OCI-LY3 (cell line): ENCODE measurements around the gene GNE.
"Not testable (repeated sequence)": the region's sequence is repeated elsewhere in the genome, so short reads cannot be mapped to it uniquely, and the experiment has no call there.

Experiments used
- H2AFZ ChIP-seq: fragments of 200-600, 300-600 bp; shearing (Covaris generic); 2 replicates; pipeline ENCODE4 v1.6.0; 2014; ENCODE audit warnings: antibody characterized with exemption, low read depth, low read length
- H3K27ac ChIP-seq: fragments of 200-600, 300-600 bp; sonication (generic); 2 replicates; pipeline ENCODE4 v1.5.1; 2014; ENCODE audit warnings: mild to moderate bottlenecking, low read length, moderate library complexity, mixed read lengths
- H3K27me3 ChIP-seq: fragments of 200-600, 300-600 bp; sonication (generic); 2 replicates; pipeline ENCODE4 v1.6.1; 2014; ENCODE audit warnings: low read depth, low read length, mixed read lengths
- H3K36me3 ChIP-seq: fragments of 200-600, 300-600 bp; sonication (generic); replicated peaks from 2 replicates; pipeline ENCODE3; 2014; ENCODE audit warnings: low read depth, low read length, mixed read lengths
- H3K4me1 ChIP-seq: fragments of 300-600, 200-600 bp; sonication (generic); 2 replicates; pipeline ENCODE4 v1.6.1; 2014; ENCODE audit warnings: low read length, mixed read lengths
- H3K4me2 ChIP-seq: fragments of 200-600, 300-600 bp; sonication (generic); 2 replicates; pipeline ENCODE4 v1.6.1; 2014; ENCODE audit warnings: low read length, mixed read lengths
- H3K4me3 ChIP-seq: fragments of 300-600, 200-600 bp; sonication (generic); 2 replicates; pipeline ENCODE4 v1.5.1; 2014; ENCODE audit warnings: antibody characterized with exemption, mild to moderate bottlenecking, low read length, moderate library complexity
- H3K79me2 ChIP-seq: fragments of 300-600, 200-600 bp; shearing (Covaris generic); 2 replicates; pipeline ENCODE4 v1.6.1; 2014; ENCODE audit warnings: mild to moderate bottlenecking, low read length, mixed read lengths
- H3K9ac ChIP-seq: fragments of 300-600, 200-600 bp; shearing (Covaris generic); 2 replicates; pipeline ENCODE4 v1.6.0; 2014; ENCODE audit warnings: mild to moderate bottlenecking, low read length, moderate library complexity
- H3K9me3 ChIP-seq: fragments of 200-600, 300-600 bp; shearing (Covaris generic); 2 replicates; pipeline ENCODE4 v1.6.1; 2014; ENCODE audit warnings: low read length, mixed read lengths; ENCODE audit not compliant: insufficient read depth
- H4K20me1 ChIP-seq: fragments of 200-600, 300-600 bp; sonication (generic); 2 replicates; pipeline ENCODE4 v1.6.1; 2016; ENCODE audit warnings: low read length, mixed read lengths; ENCODE audit not compliant: insufficient read depth
- CTCF ChIP-seq: fragments of 200-600, 300-600 bp; sonication (generic); IDR thresholded peaks from 2 replicates; pipeline ENCODE4 v1.5.1; 2014; ENCODE audit warnings: antibody characterized with exemption, low read length, low read depth
- EZH2phosphoT487 ChIP-seq: fragments of 200-600 bp; shearing (Covaris generic); IDR thresholded peaks from 2 replicates; pipeline ENCODE4 v1.6.1; 2018; ENCODE audit warnings: antibody characterized with exemption, mixed run types, low read depth

Gene GNE

DNA sequence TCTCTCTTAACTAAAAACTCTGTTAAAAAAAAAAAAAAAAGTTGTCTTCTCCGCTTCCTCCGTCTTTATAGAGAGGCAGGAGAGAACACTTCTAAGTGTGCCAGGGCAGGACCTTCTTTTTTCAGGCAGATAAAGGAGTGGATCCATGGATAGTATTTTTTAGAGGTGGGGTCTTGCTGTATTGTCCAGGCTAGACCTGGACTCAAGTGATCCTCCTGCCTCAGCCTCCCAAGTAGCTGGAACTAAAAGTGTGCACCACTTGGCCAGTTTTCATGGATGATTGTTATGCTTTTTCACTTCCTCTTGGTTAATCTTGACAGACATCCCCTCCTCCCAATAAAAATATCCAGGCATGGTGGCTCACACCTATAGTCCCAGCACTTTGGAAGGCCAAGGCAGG lies 20.0 kb upstream of the GNE start:
- Histone ChIP-seq H3K27me3 (no peaks in the 10 kb centered on the region), H3K4me2 (no peak overlapping the region), H2AFZ (no peak overlapping the region), H3K36me3 (no peaks in the 10 kb centered on the region), H4K20me1 (no peaks in the 10 kb centered on the region; the same call in 1 of the 2 replicates), H3K9ac (no peak overlapping the region), H3K27ac (no peak overlapping the region), H3K4me1 (peaks cover 11% of the 10 kb centered on the region; the same call in 1 of the 2 replicates), H3K79me2 (no peaks in the 10 kb centered on the region), H3K9me3 (no peaks in the 10 kb centered on the region), H3K4me3 (no peak overlapping the region)
- TF ChIP-seq EZH2phosphoT487 (no peak), CTCF (no peak)

GRCh38 chr9:36276781-36277181 lies 18.5 kb upstream of the GNE start:
- H3K36me3 ChIP-seq: no peaks in the 10 kb centered on the region

GRCh38 chr9:36276254-36276653 lies 18.0 kb upstream of the GNE start:
- Histone ChIP-seq H3K4me3 (no peak overlapping the region), H3K36me3 (no peaks in the 10 kb centered on the region), H3K4me1 (peaks cover 11% of the 10 kb centered on the region; the same call in 1 of the 2 replicates), H3K27ac (no peak overlapping the region), H2AFZ (0 out of 2 replicates have a peak overlapping the region, but pooled peaks have one; percentile 62), H3K9ac (no peak overlapping the region), H3K9me3 (no peaks in the 10 kb centered on the region), H3K27me3 (no peaks in the 10 kb centered on the region), H3K79me2 (no peaks in the 10 kb centered on the region), H3K4me2 (peak overlapping the region; percentile 27), H4K20me1 (no peaks in the 10 kb centered on the region)
- no peak for TF ChIP-seq EZH2phosphoT487

More at GRCh38 chr9:36276781-36277181, 18.5 kb upstream of the GNE start:
- H4K20me1 ChIP-seq: no peaks in the 10 kb centered on the region
- H3K27ac ChIP-seq: no peak overlapping the region
- H3K9me3 ChIP-seq: no peaks in the 10 kb centered on the region
- H2AFZ ChIP-seq: peak overlapping the region; percentile 62
- H3K9ac ChIP-seq: no peak overlapping the region
- no peak for TF ChIP-seq CTCF
- TF ChIP-seq EZH2phosphoT487: no peak
- peak overlapping the region; percentile 27 for H3K4me2 ChIP-seq
- no peaks in the 10 kb centered on the region for H3K27me3 ChIP-seq
- H3K79me2 ChIP-seq: no peaks in the 10 kb centered on the region
- 0 out of 2 replicates have a peak overlapping the region, but pooled peaks have one; percentile 17 for H3K4me3 ChIP-seq
- H3K4me1 ChIP-seq: peaks cover 11% of the 10 kb centered on the region; the same call in 1 of the 2 replicates

- no peaks in the 10 kb centered on the region for H3K9me3 ChIP-seq
- no peak overlapping the region for H3K4me3 ChIP-seq
- no peak overlapping the region for H3K4me2 ChIP-seq
- TF ChIP-seq CTCF (no peak), EZH2phosphoT487 (no peak)
- H3K9ac ChIP-seq: no peak overlapping the region
- no peaks in the 10 kb centered on the region for H4K20me1 ChIP-seq
- no peaks in the 10 kb centered on the region for H3K79me2 ChIP-seq
- H2AFZ ChIP-seq: no peak overlapping the region
- no peaks in the 10 kb centered on the region for H3K27me3 ChIP-seq
- no peak overlapping the region for H3K27ac ChIP-seq
- no peaks in the 10 kb centered on the region for H3K36me3 ChIP-seq
- H3K4me1 ChIP-seq: peaks cover 11% of the 10 kb centered on the region; the same call in 1 of the 2 replicates
Observed at GRCh38 chr9:36275060-36275459, 16.8 kb upstream of the GNE start.

DNA sequence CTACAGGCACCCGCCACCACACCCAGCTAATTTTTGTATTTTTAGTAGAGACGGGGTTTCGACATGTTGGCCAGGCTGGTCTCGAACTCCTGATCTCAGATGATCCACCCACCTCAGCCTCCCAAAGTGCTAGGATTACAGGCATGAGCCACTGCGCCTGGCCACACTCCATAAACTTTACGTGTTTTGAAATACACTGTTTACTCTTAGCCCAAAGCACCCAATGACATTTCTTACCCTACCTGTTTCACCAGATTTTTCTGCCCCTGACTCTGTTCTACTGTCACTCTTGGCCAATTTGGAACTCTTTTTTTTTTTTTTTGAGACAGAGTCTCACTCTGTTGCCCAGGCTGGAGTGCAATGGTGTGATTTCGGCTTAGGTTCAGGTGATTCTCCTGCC lies 15.1 kb upstream of the GNE start:
- not testable (repeated sequence) for H3K4me3 ChIP-seq, H4K20me1 ChIP-seq, H3K4me2 ChIP-seq, H3K27ac ChIP-seq, H3K36me3 ChIP-seq, H3K79me2 ChIP-seq, H2AFZ ChIP-seq, H3K27me3 ChIP-seq, H3K9ac ChIP-seq, H3K9me3 ChIP-seq
- peaks cover 10% of the 10 kb centered on the region; the same call in 1 of the 2 replicates for H3K4me1 ChIP-seq
